H9 (cell line): ENCODE results near the gene NRIP3. TPM values are rescaled to one million over a fixed set of nuclear protein-coding genes. Genes with fewer than 3 reads are reported as not detected.
A peak's percentile ranks its signal among the peaks of the same experiment; 100 is the strongest.

Experiments
- DNase-seq: peaks from one replicate; pipeline ENCODE4 v3.0.0-alpha.2; 2017
- H2AFZ ChIP-seq: one replicate; pipeline ENCODE4 v1.6.1; 2013; ENCODE audit warnings: mild to moderate bottlenecking, low read length, control low read depth, moderate library complexity
- H2AK5ac ChIP-seq: 2 replicates; pipeline ENCODE4 v1.6.1; 2013; ENCODE audit warnings: low read length, control low read depth, mixed read lengths; ENCODE audit not compliant: insufficient read length
- H2BK120ac ChIP-seq: one replicate; pipeline ENCODE4 v1.6.1; 2013; ENCODE audit warnings: low read depth, mild to moderate bottlenecking, low read length, control low read depth, inconsistent platforms; ENCODE audit not compliant: poor library complexity, severe bottlenecking
- H2BK12ac ChIP-seq: 2 replicates; pipeline ENCODE4 v1.6.1; 2013; ENCODE audit warnings: low read length, control low read depth, mixed read lengths, low read depth; ENCODE audit not compliant: insufficient read length
- H2BK15ac ChIP-seq: 2 replicates; pipeline ENCODE4 v1.6.1; 2013; ENCODE audit warnings: low read depth, low read length, control low read depth
- H2BK20ac ChIP-seq: one replicate; pipeline ENCODE4 v1.6.1; 2013; ENCODE audit warnings: low read depth, mild to moderate bottlenecking, low read length, control low read depth, inconsistent platforms; ENCODE audit not compliant: poor library complexity, severe bottlenecking
- H2BK5ac ChIP-seq: 2 replicates; pipeline ENCODE4 v1.6.1; 2013; ENCODE audit warnings: low read length, control low read depth, mixed read lengths; ENCODE audit not compliant: insufficient read length
- H3K14ac ChIP-seq: 2 replicates; pipeline ENCODE4 v1.6.1; 2013; ENCODE audit warnings: low read length, control low read depth; ENCODE audit not compliant: insufficient read depth
- H3K18ac ChIP-seq: 2 replicates; pipeline ENCODE4 v1.6.1; 2013; ENCODE audit warnings: low read depth, mild to moderate bottlenecking, mixed read lengths, low read length, control low read depth; ENCODE audit not compliant: insufficient read length
- H3K23ac ChIP-seq: 2 replicates; pipeline ENCODE4 v1.6.1; 2013; ENCODE audit warnings: low read length, control low read depth, mixed read lengths, low read depth; ENCODE audit not compliant: insufficient read length
- H3K23me2 ChIP-seq: 2 replicates; pipeline ENCODE4 v1.6.1; 2013; ENCODE audit warnings: low read depth, mild to moderate bottlenecking, mixed read lengths, low read length, control low read depth; ENCODE audit not compliant: insufficient read length, poor library complexity, severe bottlenecking
- H3K27ac ChIP-seq: 2 replicates; pipeline ENCODE4 v1.5.1; 2013; ENCODE audit warnings: low read length, control low read depth, mixed read lengths, low read depth; ENCODE audit not compliant: insufficient read length
- H3K27me3 ChIP-seq: 2 replicates; pipeline ENCODE4 v1.6.1; 2013; ENCODE audit warnings: low read length, control low read depth, inconsistent platforms; ENCODE audit not compliant: insufficient read depth
- H3K4ac ChIP-seq: 2 replicates; pipeline ENCODE4 v1.6.1; 2013; ENCODE audit warnings: low read depth, mild to moderate bottlenecking, control low read depth, inconsistent platforms, low read length, moderate library complexity
- H3K4me1 ChIP-seq: 2 replicates; pipeline ENCODE4 v1.6.1; 2013; ENCODE audit warnings: low read length, control low read depth, inconsistent platforms; ENCODE audit not compliant: insufficient read depth
- H3K4me2 ChIP-seq: 2 replicates; pipeline ENCODE4 v1.6.1; 2013; ENCODE audit warnings: low read length, control low read depth, mixed read lengths; ENCODE audit not compliant: insufficient read length, insufficient read depth
- H3K56ac ChIP-seq: 2 replicates; pipeline ENCODE4 v1.6.1; 2013; ENCODE audit warnings: low read depth, mild to moderate bottlenecking, mixed read lengths, low read length, control low read depth; ENCODE audit not compliant: insufficient read length
- H3K79me1 ChIP-seq: 2 replicates; pipeline ENCODE4 v1.6.1; 2013; ENCODE audit warnings: low read depth, mild to moderate bottlenecking, moderate library complexity, low read length, control low read depth, inconsistent platforms; ENCODE audit not compliant: insufficient read depth, poor library complexity, severe bottlenecking
- H3K79me2 ChIP-seq: 2 replicates; pipeline ENCODE4 v1.6.1; 2013; ENCODE audit warnings: low read length, control low read depth, inconsistent platforms; ENCODE audit not compliant: insufficient read depth
- H3K9ac ChIP-seq: 2 replicates; pipeline ENCODE4 v1.6.1; 2013; ENCODE audit warnings: low read length, control low read depth, mixed read lengths; ENCODE audit not compliant: insufficient read length; ENCODE audit errors: extremely low read depth
- H3K9me3 ChIP-seq: one replicate; pipeline ENCODE4 v1.6.1; 2013; ENCODE audit warnings: low read depth, low read length, inconsistent platforms; ENCODE audit not compliant: control insufficient read depth
- H3T11ph ChIP-seq: one replicate; pipeline ENCODE4 v1.6.1; 2013; ENCODE audit warnings: mild to moderate bottlenecking, low read length, control low read depth, inconsistent platforms
- H4K20me1 ChIP-seq: one replicate; pipeline ENCODE4 v1.6.1; 2013; ENCODE audit not compliant: control insufficient read depth, insufficient read length, insufficient read depth
- H4K5ac ChIP-seq: 2 replicates; pipeline ENCODE4 v1.6.1; 2013; ENCODE audit warnings: low read depth, mild to moderate bottlenecking, mixed read lengths, low read length, control low read depth; ENCODE audit not compliant: insufficient read length
- H4K8ac ChIP-seq: replicated peaks from 2 replicates; pipeline ENCODE4 v1.6.1; 2013; ENCODE audit warnings: low read length, control low read depth, mixed read lengths, low read depth; ENCODE audit not compliant: insufficient read length
- H4K91ac ChIP-seq: 2 replicates; pipeline ENCODE4 v1.6.1; 2013; ENCODE audit warnings: low read depth, mild to moderate bottlenecking, moderate library complexity, mixed read lengths, low read length, control low read depth; ENCODE audit not compliant: insufficient read length
- H3K27ac Mint-ChIP-seq, 3 experiments: 2 replicates in 2 of 3; 3 replicates in 1 of 3; pipeline ENCODE4 v1.8.0; 2020 to 2021; ENCODE audit warnings: mixed read lengths in 3 of 3, mild to moderate bottlenecking in 1 of 3, moderate library complexity in 1 of 3
- H3K27me3 Mint-ChIP-seq: 2 replicates; pipeline ENCODE4 v1.8.0; 2021; ENCODE audit warnings: low read depth, mild to moderate bottlenecking, moderate library complexity, mixed read lengths
- H3K36me3 Mint-ChIP-seq, 3 experiments: 2 replicates in 2 of 3; 3 replicates in 1 of 3; pipeline ENCODE4 v1.8.0; 2020 to 2021; ENCODE audit warnings: low read depth in 3 of 3, mixed read lengths in 3 of 3; ENCODE audit not compliant: insufficient read depth in 1 of 3
- H3K4me1 Mint-ChIP-seq, 2 experiments: 2 replicates each; pipeline ENCODE4 v1.8.0; 2020; ENCODE audit warnings: mixed read lengths in 2 of 2
- H3K4me3 Mint-ChIP-seq, 2 experiments: 2 replicates in 1 of 2; 3 replicates in 1 of 2; pipeline ENCODE4 v1.8.0; 2020 to 2021; ENCODE audit warnings: mild to moderate bottlenecking in 2 of 2, mixed read lengths in 2 of 2, moderate library complexity in 1 of 2
- H3K9me3 Mint-ChIP-seq, 2 experiments: 2 replicates in 1 of 2; 3 replicates in 1 of 2; pipeline ENCODE4 v1.8.0; 2020; ENCODE audit warnings: mild to moderate bottlenecking in 2 of 2, mixed read lengths in 2 of 2, moderate library complexity in 1 of 2
- WGBS: extraction: QIAGEN DNeasy Blood & Tissue Kit; methylation state at CpG from one replicate; pipeline ENCODE4 v1.1.7; 2013; ENCODE audit warnings: missing lambda C conversion rate, low lambda C conversion rate, mixed read lengths; ENCODE audit not compliant: insufficient read length; ENCODE audit errors: extremely low coverage; 5-methylcytosine and 5-hydroxymethylcytosine counted together
- total RNA-seq: library from RNA; stranded (reverse); gene quantifications from 2 replicates; pipeline ENCODE4 v1.2.1, GENCODE V29; 2021
- TF ChIP-seq, protein P1 (sequence below): fragments of 200-600 bp; sonication (generic); conservative IDR thresholded peaks from 3 replicates; pipeline ENCODE4 v1.8.0; 2021; ENCODE audit warnings: antibody characterized with exemption, mild to moderate bottlenecking

Gene NRIP3
- total RNA-seq, 1 experiment from 2014 or later: 4.2 TPM

- Histone ChIP-seq H2AK5ac (no peak within 1 kb of the TSS), H3K4me2 (peak within 1 kb of the TSS; percentile 70), H2BK12ac (no peak within 1 kb of the TSS), H4K5ac (no peak within 1 kb of the TSS), H3K9me3 (no peaks in the 10 kb centered on the region), H2BK15ac (no peak within 1 kb of the TSS), H3K23me2 (peaks cover 7% of the 10 kb centered on the region), H3K56ac (no peak within 1 kb of the TSS), H4K20me1 (no peaks in the 10 kb centered on the region), H3K27me3 (no peaks in the 10 kb centered on the region), H3K79me1 (no peaks in the 10 kb centered on the region), H3K79me2 (0 out of 2 replicates have a peak, but pooled peaks cover 1% of the 10 kb centered on the region), H3T11ph (no peak within 1 kb of the TSS), H2BK120ac (no peak within 1 kb of the TSS), H4K91ac (no peak within 1 kb of the TSS), H3K27ac (no peak within 1 kb of the TSS), H3K4ac (no peak within 1 kb of the TSS), H2BK5ac (no peak within 1 kb of the TSS), H3K18ac (peak within 1 kb of the TSS; percentile 3), H3K4me1 (no peaks in the 10 kb centered on the region), H3K23ac (no peak within 1 kb of the TSS), H2AFZ (no peak within 1 kb of the TSS), H3K9ac (peak within 1 kb of the TSS; percentile 44), H3K14ac (peak within 1 kb of the TSS; percentile 18; the same call in 1 of the 2 replicates), H4K8ac (no peak within 1 kb of the TSS), H2BK20ac (no peak within 1 kb of the TSS)
- no peaks in the 10 kb centered on the region for H3K27me3 Mint-ChIP-seq
- no peaks in the 10 kb centered on the region for H3K36me3 Mint-ChIP-seq
- TF ChIP-seq, protein P1, sequence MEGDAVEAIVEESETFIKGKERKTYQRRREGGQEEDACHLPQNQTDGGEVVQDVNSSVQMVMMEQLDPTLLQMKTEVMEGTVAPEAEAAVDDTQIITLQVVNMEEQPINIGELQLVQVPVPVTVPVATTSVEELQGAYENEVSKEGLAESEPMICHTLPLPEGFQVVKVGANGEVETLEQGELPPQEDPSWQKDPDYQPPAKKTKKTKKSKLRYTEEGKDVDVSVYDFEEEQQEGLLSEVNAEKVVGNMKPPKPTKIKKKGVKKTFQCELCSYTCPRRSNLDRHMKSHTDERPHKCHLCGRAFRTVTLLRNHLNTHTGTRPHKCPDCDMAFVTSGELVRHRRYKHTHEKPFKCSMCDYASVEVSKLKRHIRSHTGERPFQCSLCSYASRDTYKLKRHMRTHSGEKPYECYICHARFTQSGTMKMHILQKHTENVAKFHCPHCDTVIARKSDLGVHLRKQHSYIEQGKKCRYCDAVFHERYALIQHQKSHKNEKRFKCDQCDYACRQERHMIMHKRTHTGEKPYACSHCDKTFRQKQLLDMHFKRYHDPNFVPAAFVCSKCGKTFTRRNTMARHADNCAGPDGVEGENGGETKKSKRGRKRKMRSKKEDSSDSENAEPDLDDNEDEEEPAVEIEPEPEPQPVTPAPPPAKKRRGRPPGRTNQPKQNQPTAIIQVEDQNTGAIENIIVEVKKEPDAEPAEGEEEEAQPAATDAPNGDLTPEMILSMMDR: no peak
- H3K9me3 Mint-ChIP-seq: peaks cover 0 to 2% of the 10 kb centered on the region in 2 experiments; a peak in 1 of 5 replicates
- H3K4me3 Mint-ChIP-seq: peak within 1 kb of the TSS; percentile 92 to 96
- WGBS: no CpG with 5 or more reads among the region's 67 CpGs
- peak within 1 kb of the TSS; percentile 77 to 92 (median 79); a peak in 4 of 7 replicates for H3K27ac Mint-ChIP-seq
- peaks cover 10 to 16% of the 10 kb centered on the region in 2 experiments for H3K4me1 Mint-ChIP-seq
- peak; percentile 91 for DNase-seq
Observed at GRCh38 chr11:8964324-8965320, 39.2 kb downstream of the NRIP3 start, which contains the start of gene TMEM9B. Gene TMEM9B (minus strand): TSS chr11:8964442. CDS start chr11:8964313, 129 bp downstream.
